Neural crest cell (in vitro differentiated cells): ENCODE results near the gene TAS2R39. TPM values are rescaled to one million over a fixed set of nuclear protein-coding genes. Genes with fewer than 3 reads are reported as not detected.

ENCODE experiments used
- DNase-seq: peaks from one replicate; pipeline ENCODE4 v3.0.0; 2021; ENCODE audit warnings: low read depth, mixed read lengths, low spot score
- H3K27ac Mint-ChIP-seq: one replicate; pipeline ENCODE4 v1.8.0; 2021; ENCODE audit warnings: mild to moderate bottlenecking, mixed read lengths; ENCODE audit not compliant: unreplicated experiment
- H3K27me3 Mint-ChIP-seq: 2 replicates; pipeline ENCODE4 v1.8.0; 2021; ENCODE audit warnings: low read depth, mild to moderate bottlenecking, mixed read lengths
- H3K36me3 Mint-ChIP-seq: 2 replicates; pipeline ENCODE4 v1.8.0; 2021; ENCODE audit warnings: low read depth, mild to moderate bottlenecking, mixed read lengths
- H3K4me1 Mint-ChIP-seq: 2 replicates; pipeline ENCODE4 v1.8.0; 2021; ENCODE audit warnings: mixed read lengths
- H3K4me3 Mint-ChIP-seq: one replicate; pipeline ENCODE4 v1.8.0; 2021; ENCODE audit warnings: mild to moderate bottlenecking, mixed read lengths
- H3K9me3 Mint-ChIP-seq: 2 replicates; pipeline ENCODE4 v1.8.0; 2021; ENCODE audit warnings: mixed read lengths
- CTCF ChIP-seq: fragments of 200-600 bp; sonication (generic); conservative IDR thresholded peaks from 2 replicates; pipeline ENCODE4 v1.5.0; 2021; ENCODE audit warnings: antibody characterized with exemption, mild to moderate bottlenecking
- total RNA-seq: library from RNA; stranded (reverse); gene quantifications from 2 replicates; pipeline ENCODE4 v1.2.1, GENCODE V29; 2021

The TAS2R39 gene
- total RNA-seq, 1 donor from 2014 or later, result not detected

DNA sequence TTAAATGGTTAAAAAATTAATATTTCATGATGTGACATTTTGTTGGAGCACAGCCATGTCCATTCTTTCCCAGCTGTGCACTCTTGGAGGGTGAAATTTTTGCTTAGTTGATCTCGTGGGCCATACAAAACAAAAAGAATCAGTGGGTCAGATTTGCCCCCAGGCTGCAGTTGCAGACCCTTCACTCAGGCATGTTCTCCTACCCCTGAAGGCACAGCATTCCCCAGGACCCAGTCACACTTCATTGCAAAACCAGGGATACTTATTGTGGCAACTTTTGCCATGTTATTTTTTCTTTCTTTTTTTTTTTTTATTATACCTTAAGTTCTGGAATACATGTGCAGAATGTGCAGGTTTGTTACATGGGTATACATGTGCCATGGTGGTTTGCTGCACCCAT, 44.6 kb downstream of the TAS2R39 start:
- no peak overlapping the region for H3K27ac Mint-ChIP-seq
- peaks cover 9% of the 10 kb centered on the region for H3K27me3 Mint-ChIP-seq
- no peak for DNase-seq
- TF ChIP-seq CTCF, result no peak
- peaks cover 3% of the 10 kb centered on the region for H3K9me3 Mint-ChIP-seq
- H3K4me1 Mint-ChIP-seq, result no peaks in the 10 kb centered on the region
- no peak overlapping the region for H3K4me3 Mint-ChIP-seq
- H3K36me3 Mint-ChIP-seq, result no peaks in the 10 kb centered on the region

- Mint-ChIP-seq H3K36me3 (no peaks in the 10 kb centered on the region), H3K4me3 (no peak overlapping the region), H3K27ac (no peak overlapping the region), H3K9me3 (peaks cover 3% of the 10 kb centered on the region), H3K4me1 (no peaks in the 10 kb centered on the region), H3K27me3 (peaks cover 13% of the 10 kb centered on the region)
- no peak for TF ChIP-seq CTCF
- DNase-seq, result no peak
Observed at GRCh38 chr7:143229054-143229790, 46.0 kb downstream of the TAS2R39 start.

DNA sequence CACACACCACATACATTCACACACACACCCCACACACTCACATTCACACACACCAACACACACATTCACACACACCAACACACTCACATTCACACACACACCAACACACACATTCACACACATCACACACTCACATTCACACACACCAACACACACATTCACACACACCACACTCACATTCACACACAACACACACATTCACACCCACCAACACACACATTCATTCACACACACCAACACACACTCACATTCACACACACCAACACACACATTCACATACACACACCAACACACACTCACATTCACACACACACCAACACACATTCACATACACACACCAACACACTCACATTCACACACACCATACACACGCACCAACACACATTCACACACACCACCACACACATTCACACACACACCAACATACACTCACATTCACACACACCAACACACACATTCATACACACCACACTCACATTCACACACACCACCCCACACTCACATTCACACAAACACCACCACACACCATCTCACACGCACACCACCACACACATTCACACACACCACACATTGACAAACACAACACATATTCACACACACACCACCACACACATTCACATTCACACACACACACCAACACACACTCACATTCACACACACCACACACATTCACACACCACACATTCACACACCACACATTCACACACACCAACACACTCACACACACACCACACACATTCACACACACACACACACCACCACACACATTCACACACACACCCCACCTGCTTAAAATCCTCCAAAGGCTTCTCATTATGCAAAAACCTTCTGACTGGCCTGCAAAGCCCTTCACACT, 47.6 kb downstream of the TAS2R39 start:
- DNase-seq, result no peak
- no peak overlapping the region for H3K4me3 Mint-ChIP-seq
- H3K27ac Mint-ChIP-seq, result no peak overlapping the region
- peaks cover 3% of the 10 kb centered on the region for H3K9me3 Mint-ChIP-seq
- no peak for TF ChIP-seq CTCF
- no peaks in the 10 kb centered on the region for H3K4me1 Mint-ChIP-seq
- H3K36me3 Mint-ChIP-seq, result no peaks in the 10 kb centered on the region
- H3K27me3 Mint-ChIP-seq, result peaks cover 16% of the 10 kb centered on the region

Other genes with a start within 250 kb of the TAS2R39 start
- 0.07 TPM in 1 of 2 replicates, not detected in the other for gene TRPV5, start 249.7 kb upstream of the TAS2R39 start, total RNA-seq
- gene LLCFC1, start 243.9 kb upstream of the TAS2R39 start, total RNA-seq, result not detected in 2 replicates
- gene KEL, start 221.1 kb upstream of the TAS2R39 start, total RNA-seq, result 1.4 and 1.7 TPM in 2 replicates
- not detected in 2 replicates for gene OR9A2, start 156.3 kb upstream of the TAS2R39 start, total RNA-seq
- not detected in 2 replicates for gene OR6V1, start 131.1 kb upstream of the TAS2R39 start, total RNA-seq
- not detected in 2 replicates for gene PIP, start 51.3 kb upstream of the TAS2R39 start, total RNA-seq
- gene TAS2R40, start 38.6 kb downstream of the TAS2R39 start, total RNA-seq, result not detected in 2 replicates
- 51.0 and 54.1 TPM in 2 replicates for gene GSTK1, start 80.0 kb downstream of the TAS2R39 start, total RNA-seq
- 0.61 and 0.91 TPM in 2 replicates for gene TMEM139, start 101.5 kb downstream of the TAS2R39 start, total RNA-seq
- gene CASP2, start 104.9 kb downstream of the TAS2R39 start, total RNA-seq, result 72.8 and 76.2 TPM in 2 replicates
- gene CLCN1, start 132.7 kb downstream of the TAS2R39 start, total RNA-seq, result 0.09 TPM in 1 of 2 replicates, not detected in the other
- gene FAM131B, start 179.3 kb downstream of the TAS2R39 start, total RNA-seq, result 15.0 and 15.5 TPM in 2 replicates
- gene ZYX, start 197.9 kb downstream of the TAS2R39 start, total RNA-seq, result 61.7 and 64.7 TPM in 2 replicates
- not detected in 2 replicates for gene EPHA1, start 225.4 kb downstream of the TAS2R39 start, total RNA-seq